GM23338 (cell line): Measurements from ENCODE around the gene STPG2. TPM values are rescaled to one million over a fixed set of nuclear protein-coding genes. Genes with fewer than 3 reads are reported as not detected.

Experiments used
- ATAC-seq: fragments of 200-7000 bp; cut with Tn5 transposase; 3 replicates; pipeline ENCODE4 v1.9.1; 2020
- DNase-seq: peaks from one replicate; pipeline ENCODE4 v3.0.0-alpha.2; 2015; ENCODE audit warnings: low spot score
- H2AFZ ChIP-seq: fragments of 200-600 bp; sonication (generic); 2 replicates; pipeline ENCODE4 v1.8.0; 2016; ENCODE audit warnings: antibody characterized with exemption, mild to moderate bottlenecking, moderate library complexity
- H3F3A ChIP-seq: fragments of 200-600 bp; sonication (generic); replicated peaks from 2 replicates; pipeline ENCODE4 v1.8.0; 2017; ENCODE audit warnings: antibody characterized with exemption, mixed run types, low read depth
- H3K27ac ChIP-seq: fragments of 200-600 bp; sonication (generic); 2 replicates; pipeline ENCODE4 v1.6.1; 2016; ENCODE audit warnings: low read depth
- H3K27me3 ChIP-seq: fragments of 200-600 bp; sonication (generic); 2 replicates; pipeline ENCODE4 v1.8.0; 2016; ENCODE audit warnings: mild to moderate bottlenecking, mixed run types, moderate library complexity; ENCODE audit not compliant: insufficient read depth
- H3K36me3 ChIP-seq: fragments of 200-600 bp; sonication (generic); 2 replicates; pipeline ENCODE4 v1.8.0; 2016; ENCODE audit warnings: mild to moderate bottlenecking; ENCODE audit not compliant: insufficient read depth
- H3K4me1 ChIP-seq: fragments of 200-600 bp; sonication (generic); 2 replicates; pipeline ENCODE4 v1.8.0; 2016; ENCODE audit warnings: mild to moderate bottlenecking, moderate library complexity; ENCODE audit not compliant: insufficient read depth
- H3K4me2 ChIP-seq: fragments of 200-600 bp; sonication (generic); 2 replicates; pipeline ENCODE4 v1.7.1; 2017; ENCODE audit warnings: mixed run types
- H3K4me3 ChIP-seq: fragments of 200-600 bp; sonication (generic); 2 replicates; pipeline ENCODE4 v1.6.1; 2016; ENCODE audit warnings: mixed run types
- H3K79me2 ChIP-seq: fragments of 200-600 bp; sonication (generic); replicated peaks from 2 replicates; pipeline ENCODE4 v1.8.0; 2017; ENCODE audit warnings: mild to moderate bottlenecking; ENCODE audit not compliant: insufficient read depth
- H3K9me2 ChIP-seq: fragments of 200-600 bp; sonication (generic); 2 replicates; pipeline ENCODE4 v1.8.0; 2017; ENCODE audit not compliant: insufficient read depth
- H4K20me1 ChIP-seq: fragments of 200-600 bp; sonication (generic); replicated peaks from 2 replicates; pipeline ENCODE4 v1.8.0; 2017; ENCODE audit warnings: mild to moderate bottlenecking; ENCODE audit not compliant: insufficient read depth
- H3K27ac Mint-ChIP-seq: 2 replicates; pipeline ENCODE4 v1.8.0; 2020; ENCODE audit warnings: inconsistent platforms, mild to moderate bottlenecking, moderate library complexity, mixed read lengths
- H3K27me3 Mint-ChIP-seq: 3 replicates; pipeline ENCODE4 v1.8.0; 2022; ENCODE audit warnings: low read depth, mild to moderate bottlenecking, moderate library complexity, mixed read lengths, inconsistent platforms; ENCODE audit not compliant: insufficient read depth, poor library complexity
- H3K36me3 Mint-ChIP-seq: 3 replicates; pipeline ENCODE4 v1.8.0; 2021; ENCODE audit warnings: low read depth, mild to moderate bottlenecking, inconsistent platforms, moderate library complexity, mixed read lengths
- H3K4me1 Mint-ChIP-seq: 3 replicates; pipeline ENCODE4 v1.8.0; 2020; ENCODE audit warnings: mild to moderate bottlenecking, inconsistent platforms, mixed read lengths
- H3K4me3 Mint-ChIP-seq: 3 replicates; pipeline ENCODE4 v1.8.0; 2021; ENCODE audit warnings: moderate library complexity, mild to moderate bottlenecking, inconsistent platforms, mixed read lengths
- H3K9me3 Mint-ChIP-seq: 3 replicates; pipeline ENCODE4 v1.8.0; 2020; ENCODE audit warnings: moderate library complexity, mild to moderate bottlenecking, inconsistent platforms, mixed read lengths
- CREB1 ChIP-seq: fragments of 250-450 bp; sonication (Bioruptor Pico); IDR thresholded peaks from 2 replicates; pipeline ENCODE4 v1.5.0; 2020; ENCODE audit warnings: low read depth, mild to moderate bottlenecking, moderate library complexity
- EZH2 ChIP-seq: fragments of 200-600 bp; sonication (generic); IDR thresholded peaks from one replicate; pipeline ENCODE4 v1.8.0; 2017; ENCODE audit warnings: antibody characterized with exemption, mild to moderate bottlenecking, low read depth; ENCODE audit not compliant: unreplicated experiment
- EZH2phosphoT487 ChIP-seq: fragments of 200-600 bp; sonication (generic); IDR thresholded peaks from one replicate; pipeline ENCODE4 v1.8.1; 2018; ENCODE audit warnings: antibody characterized with exemption; ENCODE audit not compliant: unreplicated experiment
- JUNB ChIP-seq: IDR thresholded peaks from one replicate; pipeline ENCODE4 v1.6.1; 2016; ENCODE audit warnings: antibody characterized with exemption; ENCODE audit not compliant: unreplicated experiment
- NANOG ChIP-seq: IDR thresholded peaks from 2 replicates; pipeline ENCODE4 v1.6.1; 2016; ENCODE audit warnings: antibody characterized with exemption, borderline replicate concordance
- POLR2AphosphoS5 ChIP-seq: IDR thresholded peaks from 2 replicates; pipeline ENCODE4 v1.6.1; 2016; ENCODE audit warnings: antibody characterized with exemption, low read depth
- REST ChIP-seq: IDR thresholded peaks from one replicate; pipeline ENCODE4 v1.6.1; 2018; ENCODE audit warnings: antibody characterized with exemption; ENCODE audit not compliant: unreplicated experiment
- STAT1 ChIP-seq: IDR thresholded peaks from one replicate; pipeline ENCODE4 v1.6.1; 2016; ENCODE audit warnings: antibody characterized with exemption; ENCODE audit not compliant: unreplicated experiment
- ZNF114 ChIP-seq: fragments of 250-450 bp; sonication (Bioruptor Pico); IDR thresholded peaks from 2 replicates; pipeline ENCODE4 v1.5.0; 2020; ENCODE audit warnings: mild to moderate bottlenecking, moderate library complexity
- ZNF331 ChIP-seq: fragments of 250-450 bp; sonication (Bioruptor Pico); IDR thresholded peaks from 2 replicates; pipeline ENCODE4 v1.5.0; 2020; ENCODE audit warnings: low read depth, mild to moderate bottlenecking, moderate library complexity
- polyA plus RNA-seq: library from polyadenylated mRNA; unstranded; fragments of >200 nt; fragmentation: Nextera tagmentation; extraction: Ambion mirVana; gene quantifications from 2 replicates; pipeline ENCODE4 v1.2.1, GENCODE V29; 2016
- total RNA-seq: library from RNA; depleted of rRNA; stranded (reverse); fragments of >200 nt; shearing (Covaris generic); gene quantifications from 2 replicates; pipeline ENCODE4 v1.2.3, GENCODE V29; 2014
- TF ChIP-seq, protein P1 (sequence below), 2 experiments: fragments of 200-600 bp in 1 of 2; sonication (generic) in 1 of 2; conservative IDR thresholded peaks; 2 replicates each; pipeline versions ENCODE4 v1.5.1 to v1.6.1; 2016 to 2017; ENCODE audit warnings: antibody characterized with exemption in 2 of 2, low read depth in 2 of 2, mild to moderate bottlenecking in 2 of 2, moderate library complexity in 1 of 2
- TF ChIP-seq, protein P2 (sequence below): IDR thresholded peaks from 2 replicates; pipeline ENCODE4 v1.6.1; 2016; ENCODE audit warnings: antibody characterized with exemption
- TF ChIP-seq, protein P3 (sequence below): fragments of 250-450 bp; sonication (Bioruptor Pico); IDR thresholded peaks from 2 replicates; pipeline ENCODE4 v1.5.0; 2020; ENCODE audit warnings: mild to moderate bottlenecking, moderate library complexity

The STPG2 gene
- total and polyA plus RNA-seq, 2 experiments from 2014 or later, result 0.17 to 0.32 TPM

DNA sequence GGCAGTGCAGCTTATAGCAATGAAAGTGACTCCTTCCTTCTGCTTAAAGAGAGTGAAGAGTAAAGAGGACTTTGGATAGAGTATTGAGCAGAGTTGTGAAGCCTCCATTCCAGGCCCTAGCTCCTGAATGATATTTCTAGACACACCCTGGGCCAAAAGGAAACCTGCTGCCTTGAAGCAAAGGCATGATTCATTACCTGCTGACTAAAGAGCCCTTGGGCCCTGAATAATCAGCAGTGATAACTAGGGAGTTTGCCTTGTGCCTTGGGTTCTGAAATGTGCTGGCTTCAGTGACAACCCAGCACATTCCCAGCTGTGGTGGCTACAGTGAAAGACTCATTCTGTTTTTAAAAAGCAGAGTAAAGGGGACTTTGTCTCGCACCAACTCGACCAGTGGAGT, 49.2 kb downstream of the STPG2 start:
- no peak overlapping the region for H3K4me2 ChIP-seq
- H3F3A ChIP-seq, result no peaks in the 10 kb centered on the region
- H3K27me3 Mint-ChIP-seq, result no peaks in the 10 kb centered on the region
- no peak overlapping the region for H2AFZ ChIP-seq
- no peaks in the 10 kb centered on the region for H3K79me2 ChIP-seq
- no peak for DNase-seq
- H3K9me2 ChIP-seq, result no peaks in the 10 kb centered on the region
- ATAC-seq, result no peak
- H3K4me3 ChIP-seq, result no peak overlapping the region
- H3K27ac ChIP-seq, result no peak overlapping the region
- H3K27ac Mint-ChIP-seq, result no peak overlapping the region
- no peaks in the 10 kb centered on the region for H3K4me1 ChIP-seq
- no peaks in the 10 kb centered on the region; the same call in 2 of the 3 replicates for H3K9me3 Mint-ChIP-seq
- H3K4me3 Mint-ChIP-seq, result no peak overlapping the region
- H4K20me1 ChIP-seq, result no peaks in the 10 kb centered on the region
- 0 out of 3 replicates have a peak, but pooled peaks cover 5% of the 10 kb centered on the region for H3K36me3 Mint-ChIP-seq
- H3K4me1 Mint-ChIP-seq, result no peaks in the 10 kb centered on the region
- no peaks in the 10 kb centered on the region for H3K36me3 ChIP-seq
- TF ChIP-seq, protein P1, sequence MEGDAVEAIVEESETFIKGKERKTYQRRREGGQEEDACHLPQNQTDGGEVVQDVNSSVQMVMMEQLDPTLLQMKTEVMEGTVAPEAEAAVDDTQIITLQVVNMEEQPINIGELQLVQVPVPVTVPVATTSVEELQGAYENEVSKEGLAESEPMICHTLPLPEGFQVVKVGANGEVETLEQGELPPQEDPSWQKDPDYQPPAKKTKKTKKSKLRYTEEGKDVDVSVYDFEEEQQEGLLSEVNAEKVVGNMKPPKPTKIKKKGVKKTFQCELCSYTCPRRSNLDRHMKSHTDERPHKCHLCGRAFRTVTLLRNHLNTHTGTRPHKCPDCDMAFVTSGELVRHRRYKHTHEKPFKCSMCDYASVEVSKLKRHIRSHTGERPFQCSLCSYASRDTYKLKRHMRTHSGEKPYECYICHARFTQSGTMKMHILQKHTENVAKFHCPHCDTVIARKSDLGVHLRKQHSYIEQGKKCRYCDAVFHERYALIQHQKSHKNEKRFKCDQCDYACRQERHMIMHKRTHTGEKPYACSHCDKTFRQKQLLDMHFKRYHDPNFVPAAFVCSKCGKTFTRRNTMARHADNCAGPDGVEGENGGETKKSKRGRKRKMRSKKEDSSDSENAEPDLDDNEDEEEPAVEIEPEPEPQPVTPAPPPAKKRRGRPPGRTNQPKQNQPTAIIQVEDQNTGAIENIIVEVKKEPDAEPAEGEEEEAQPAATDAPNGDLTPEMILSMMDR (conservative IDR thresholded peaks at IDR 0.05; ENCODE audit: low read depth in 2 of 2), result no peak
- TF ChIP-seq, protein P2, sequence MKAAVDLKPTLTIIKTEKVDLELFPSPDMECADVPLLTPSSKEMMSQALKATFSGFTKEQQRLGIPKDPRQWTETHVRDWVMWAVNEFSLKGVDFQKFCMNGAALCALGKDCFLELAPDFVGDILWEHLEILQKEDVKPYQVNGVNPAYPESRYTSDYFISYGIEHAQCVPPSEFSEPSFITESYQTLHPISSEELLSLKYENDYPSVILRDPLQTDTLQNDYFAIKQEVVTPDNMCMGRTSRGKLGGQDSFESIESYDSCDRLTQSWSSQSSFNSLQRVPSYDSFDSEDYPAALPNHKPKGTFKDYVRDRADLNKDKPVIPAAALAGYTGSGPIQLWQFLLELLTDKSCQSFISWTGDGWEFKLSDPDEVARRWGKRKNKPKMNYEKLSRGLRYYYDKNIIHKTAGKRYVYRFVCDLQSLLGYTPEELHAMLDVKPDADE, result no peak
- TF ChIP-seq STAT1 (no peak), EZH2phosphoT487 (no peak), NANOG (no peak), JUNB (no peak), REST (no peak), EZH2 (no peak), ZNF331 (CRISPR knock-in tag) (no peak), ZNF114 (CRISPR knock-in tag) (no peak), CREB1 (CRISPR knock-in tag) (no peak), POLR2AphosphoS5 (no peak)
- TF ChIP-seq, protein P3, sequence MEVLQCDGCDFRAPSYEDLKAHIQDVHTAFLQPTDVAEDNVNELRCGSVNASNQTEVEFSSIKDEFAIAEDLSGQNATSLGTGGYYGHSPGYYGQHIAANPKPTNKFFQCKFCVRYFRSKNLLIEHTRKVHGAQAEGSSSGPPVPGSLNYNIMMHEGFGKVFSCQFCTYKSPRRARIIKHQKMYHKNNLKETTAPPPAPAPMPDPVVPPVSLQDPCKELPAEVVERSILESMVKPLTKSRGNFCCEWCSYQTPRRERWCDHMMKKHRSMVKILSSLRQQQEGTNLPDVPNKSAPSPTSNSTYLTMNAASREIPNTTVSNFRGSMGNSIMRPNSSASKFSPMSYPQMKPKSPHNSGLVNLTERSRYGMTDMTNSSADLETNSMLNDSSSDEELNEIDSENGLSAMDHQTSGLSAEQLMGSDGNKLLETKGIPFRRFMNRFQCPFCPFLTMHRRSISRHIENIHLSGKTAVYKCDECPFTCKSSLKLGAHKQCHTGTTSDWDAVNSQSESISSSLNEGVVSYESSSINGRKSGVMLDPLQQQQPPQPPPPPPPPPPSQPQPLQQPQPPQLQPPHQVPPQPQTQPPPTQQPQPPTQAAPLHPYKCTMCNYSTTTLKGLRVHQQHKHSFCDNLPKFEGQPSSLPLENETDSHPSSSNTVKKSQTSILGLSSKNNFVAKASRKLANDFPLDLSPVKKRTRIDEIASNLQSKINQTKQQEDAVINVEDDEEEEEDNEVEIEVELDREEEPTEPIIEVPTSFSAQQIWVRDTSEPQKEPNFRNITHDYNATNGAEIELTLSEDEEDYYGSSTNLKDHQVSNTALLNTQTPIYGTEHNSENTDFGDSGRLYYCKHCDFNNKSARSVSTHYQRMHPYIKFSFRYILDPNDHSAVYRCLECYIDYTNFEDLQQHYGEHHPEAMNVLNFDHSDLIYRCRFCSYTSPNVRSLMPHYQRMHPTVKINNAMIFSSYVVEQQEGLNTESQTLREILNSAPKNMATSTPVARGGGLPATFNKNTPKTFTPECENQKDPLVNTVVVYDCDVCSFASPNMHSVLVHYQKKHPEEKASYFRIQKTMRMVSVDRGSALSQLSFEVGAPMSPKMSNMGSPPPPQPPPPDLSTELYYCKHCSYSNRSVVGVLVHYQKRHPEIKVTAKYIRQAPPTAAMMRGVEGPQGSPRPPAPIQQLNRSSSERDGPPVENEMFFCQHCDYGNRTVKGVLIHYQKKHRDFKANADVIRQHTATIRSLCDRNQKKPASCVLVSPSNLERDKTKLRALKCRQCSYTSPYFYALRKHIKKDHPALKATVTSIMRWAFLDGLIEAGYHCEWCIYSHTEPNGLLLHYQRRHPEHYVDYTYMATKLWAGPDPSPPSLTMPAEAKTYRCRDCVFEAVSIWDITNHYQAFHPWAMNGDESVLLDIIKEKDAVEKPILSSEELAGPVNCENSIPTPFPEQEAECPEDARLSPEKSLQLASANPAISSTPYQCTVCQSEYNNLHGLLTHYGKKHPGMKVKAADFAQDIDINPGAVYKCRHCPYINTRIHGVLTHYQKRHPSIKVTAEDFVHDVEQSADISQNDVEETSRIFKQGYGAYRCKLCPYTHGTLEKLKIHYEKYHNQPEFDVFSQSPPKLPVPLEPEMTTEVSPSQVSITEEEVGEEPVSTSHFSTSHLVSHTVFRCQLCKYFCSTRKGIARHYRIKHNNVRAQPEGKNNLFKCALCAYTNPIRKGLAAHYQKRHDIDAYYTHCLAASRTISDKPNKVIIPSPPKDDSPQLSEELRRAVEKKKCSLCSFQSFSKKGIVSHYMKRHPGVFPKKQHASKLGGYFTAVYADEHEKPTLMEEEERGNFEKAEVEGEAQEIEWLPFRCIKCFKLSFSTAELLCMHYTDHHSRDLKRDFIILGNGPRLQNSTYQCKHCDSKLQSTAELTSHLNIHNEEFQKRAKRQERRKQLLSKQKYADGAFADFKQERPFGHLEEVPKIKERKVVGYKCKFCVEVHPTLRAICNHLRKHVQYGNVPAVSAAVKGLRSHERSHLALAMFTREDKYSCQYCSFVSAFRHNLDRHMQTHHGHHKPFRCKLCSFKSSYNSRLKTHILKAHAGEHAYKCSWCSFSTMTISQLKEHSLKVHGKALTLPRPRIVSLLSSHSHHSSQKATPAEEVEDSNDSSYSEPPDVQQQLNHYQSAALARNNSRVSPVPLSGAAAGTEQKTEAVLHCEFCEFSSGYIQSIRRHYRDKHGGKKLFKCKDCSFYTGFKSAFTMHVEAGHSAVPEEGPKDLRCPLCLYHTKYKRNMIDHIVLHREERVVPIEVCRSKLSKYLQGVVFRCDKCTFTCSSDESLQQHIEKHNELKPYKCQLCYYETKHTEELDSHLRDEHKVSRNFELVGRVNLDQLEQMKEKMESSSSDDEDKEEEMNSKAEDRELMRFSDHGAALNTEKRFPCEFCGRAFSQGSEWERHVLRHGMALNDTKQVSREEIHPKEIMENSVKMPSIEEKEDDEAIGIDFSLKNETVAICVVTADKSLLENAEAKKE, result no peak
- H3K27me3 ChIP-seq, result no peaks in the 10 kb centered on the region
